ENCODE data around the gene XPC.

GRCh38 chr3:14132689-14133088 is 45.7 kb downstream of the XPC start:
- no peak for TF ChIP-seq CTCF (IDR thresholded peaks at IDR 0.05)
- no peak for TF ChIP-seq EP300 (IDR thresholded peaks at IDR 0.05)
